ENCODE data around the gene CSAD.

Gene CSAD

DNA sequence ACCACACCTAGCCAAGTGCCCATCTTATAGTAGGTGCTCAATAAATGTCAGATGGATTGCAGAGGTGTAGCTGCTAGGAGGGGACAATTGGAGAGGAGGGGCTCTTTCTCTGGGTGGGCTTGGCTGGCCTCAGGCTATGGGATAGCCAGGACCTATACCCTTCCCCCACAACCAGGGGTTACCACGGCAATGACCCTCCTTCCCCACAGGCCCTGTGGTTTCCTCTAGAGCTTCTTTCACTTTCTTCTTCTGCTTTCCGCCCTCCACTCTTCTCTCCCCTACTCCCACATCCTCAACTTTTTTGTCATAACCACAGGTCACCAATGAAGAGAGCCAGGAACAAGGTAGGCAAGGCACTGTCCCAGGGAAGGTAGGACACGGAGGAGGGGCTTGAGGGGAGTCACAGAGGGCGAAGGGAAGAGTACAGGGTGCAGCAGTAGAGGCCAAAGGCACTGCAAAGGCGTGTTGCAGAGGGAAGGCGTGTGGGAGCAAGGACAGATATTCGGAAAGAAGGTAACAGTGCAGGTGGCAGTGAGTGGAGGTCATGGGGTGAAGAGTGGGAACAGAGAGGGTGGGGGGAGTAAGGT lies 28.2 kb upstream of the CSAD start:
- Histone ChIP-seq H3K4me1 (ENCODE audit: control insufficient read depth in 2 of 2, insufficient read depth in 1 of 2, low read depth in 1 of 2, low read length in 2 of 2) (peaks cover 4 to 5% of the 10 kb centered on the region in 2 donors), H3K4me3 (ENCODE audit: low read length in 2 of 2) (no peak overlapping the region), H3K36me3 (replicated peaks in 1 of 2; ENCODE audit: control insufficient read depth in 2 of 2, insufficient read depth in 2 of 2, low read length in 2 of 2) (no peaks in the 10 kb centered on the region), H2BK15ac (ENCODE audit: low read length) (no peak overlapping the region), H3K23ac (ENCODE audit: low read depth, low read length, poor library complexity) (no peak overlapping the region), H3K27ac (replicated peaks; ENCODE audit: low read length) (no peak overlapping the region), H3K4me2 (ENCODE audit: insufficient read depth, low read length, poor library complexity, severe bottlenecking) (no peak overlapping the region), H2AFZ (ENCODE audit: low read length) (no peak overlapping the region), H2BK120ac (ENCODE audit: low read depth, low read length) (no peak overlapping the region), H3K79me1 (ENCODE audit: low read depth, low read length) (no peaks in the 10 kb centered on the region), H3K18ac (ENCODE audit: low read length) (no peak overlapping the region), H4K8ac (ENCODE audit: low read depth, low read length) (no peak overlapping the region), H3K9ac (ENCODE audit: low read depth, low read length, poor library complexity) (no peak overlapping the region), H3K27me3 (ENCODE audit: control insufficient read depth in 3 of 3, insufficient read depth in 3 of 3, low read depth in 1 of 3, low read length in 3 of 3) (peaks cover 0 to 25% (median 0%) of the 10 kb centered on the region in 3 experiments), H4K91ac (ENCODE audit: low read depth, low read length, poor library complexity) (no peak overlapping the region), H2AK5ac (ENCODE audit: low read depth, low read length) (no peak overlapping the region), H2BK12ac (ENCODE audit: low read length) (no peak overlapping the region), H3K14ac (ENCODE audit: low read length) (no peak overlapping the region), H3K9me3 (replicated peaks in 1 of 2; ENCODE audit: control insufficient read depth in 2 of 2, insufficient read depth in 1 of 2, low read depth in 1 of 2, low read length in 2 of 2) (no peaks in the 10 kb centered on the region), H2BK5ac (ENCODE audit: low read length) (no peak overlapping the region), H3K4ac (ENCODE audit: low read length) (no peak overlapping the region)
- no peak for DNase-seq (ENCODE audit: low spot score)
- no CpG with 5 or more reads among the region's 7 CpGs for WGBS, 2 donors (ENCODE audit: extremely low coverage in 2 of 2, insufficient read length in 2 of 2, insufficient replicate concordance in 1 of 2)

DNA sequence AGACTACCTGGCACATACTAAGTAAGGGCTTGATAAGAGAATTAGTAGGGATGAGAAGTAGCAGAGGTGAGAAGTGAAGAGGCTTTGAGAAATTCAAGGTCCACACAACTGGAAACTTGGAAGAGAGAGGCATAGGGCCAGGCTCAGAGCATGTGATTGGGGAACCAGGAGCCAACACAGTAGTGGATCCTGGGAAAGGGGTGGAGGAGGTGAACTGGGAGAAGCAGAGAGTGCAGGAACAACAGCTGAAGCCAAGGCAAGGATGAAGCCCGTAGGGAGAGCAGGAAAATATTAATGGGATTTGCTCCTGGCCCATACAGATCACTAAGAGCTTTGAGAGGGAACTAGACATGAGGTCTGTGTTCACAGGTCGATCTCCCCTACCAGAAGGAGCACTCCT lies 27.7 kb upstream of the CSAD start:
- no peak overlapping the region for H3K27ac ChIP-seq (replicated peaks; ENCODE audit: low read length)

DNA sequence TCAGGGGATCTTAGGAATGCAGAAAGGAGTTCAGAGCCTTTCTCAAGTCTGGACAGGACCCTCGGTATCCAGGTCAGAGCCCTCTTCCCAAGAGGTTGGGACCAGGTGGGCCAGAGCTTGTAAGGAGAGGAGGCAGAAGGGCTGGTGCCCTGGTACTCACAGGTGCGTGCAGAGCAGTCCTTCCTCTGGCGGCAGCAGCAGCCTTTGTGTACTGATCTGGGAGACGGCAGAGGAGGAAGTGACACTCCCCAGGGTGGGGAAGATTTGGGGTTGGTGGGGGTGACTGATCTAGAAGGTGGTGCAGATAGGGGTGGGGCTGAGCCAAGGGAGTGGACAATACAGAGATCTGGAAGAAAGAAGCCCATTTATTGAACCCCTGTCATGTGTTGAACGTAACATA lies 26.3 kb upstream of the CSAD start, which contains the start of gene ITGB7:
TSS of gene ITGB7 (minus strand) at position 210 of the 400 bp plus-strand sequence. CDS start 6,808 bp downstream, outside the sequence.
- Histone ChIP-seq H3K4me2 (ENCODE audit: insufficient read depth, low read length, poor library complexity, severe bottlenecking) (no peak within 1 kb of the TSS), H2AK5ac (ENCODE audit: low read depth, low read length) (no peak within 1 kb of the TSS), H4K8ac (ENCODE audit: low read depth, low read length) (no peak within 1 kb of the TSS), H3K9me3 (replicated peaks in 1 of 2; ENCODE audit: control insufficient read depth in 2 of 2, insufficient read depth in 1 of 2, low read depth in 1 of 2, low read length in 2 of 2) (no peaks in the 10 kb centered on the region), H2BK5ac (ENCODE audit: low read length) (no peak within 1 kb of the TSS), H3K27ac (replicated peaks; ENCODE audit: low read length) (no peak within 1 kb of the TSS), H3K4ac (ENCODE audit: low read length) (no peak within 1 kb of the TSS), H3K4me3 (ENCODE audit: low read length in 2 of 2) (no peak within 1 kb of the TSS), H2AFZ (ENCODE audit: low read length) (peak within 1 kb of the TSS; percentile 63), H3K14ac (ENCODE audit: low read length) (no peak within 1 kb of the TSS), H4K91ac (ENCODE audit: low read depth, low read length, poor library complexity) (no peak within 1 kb of the TSS), H3K4me1 (ENCODE audit: control insufficient read depth in 2 of 2, insufficient read depth in 1 of 2, low read depth in 1 of 2, low read length in 2 of 2) (peaks cover 1 to 2% of the 10 kb centered on the region in 2 donors), H3K9ac (ENCODE audit: low read depth, low read length, poor library complexity) (no peak within 1 kb of the TSS), H3K18ac (ENCODE audit: low read length) (no peak within 1 kb of the TSS), H3K79me1 (ENCODE audit: low read depth, low read length) (no peaks in the 10 kb centered on the region), H3K27me3 (ENCODE audit: control insufficient read depth in 3 of 3, insufficient read depth in 3 of 3, low read depth in 1 of 3, low read length in 3 of 3) (peaks cover 0 to 25% (median 0%) of the 10 kb centered on the region in 3 experiments), H2BK15ac (ENCODE audit: low read length) (no peak within 1 kb of the TSS), H3K23ac (ENCODE audit: low read depth, low read length, poor library complexity) (no peak within 1 kb of the TSS), H2BK120ac (ENCODE audit: low read depth, low read length) (no peak within 1 kb of the TSS), H2BK12ac (ENCODE audit: low read length) (no peak within 1 kb of the TSS), H3K36me3 (replicated peaks in 1 of 2; ENCODE audit: control insufficient read depth in 2 of 2, insufficient read depth in 2 of 2, low read length in 2 of 2) (no peaks in the 10 kb centered on the region)
- DNase-seq (ENCODE audit: low spot score): no peak
- WGBS, 2 donors (ENCODE audit: extremely low coverage in 2 of 2, insufficient read length in 2 of 2, insufficient replicate concordance in 1 of 2): no CpG with 5 or more reads among the region's 5 CpGs

More for the DNA sequence above, 27.7 kb upstream of the CSAD start:
- H2BK120ac ChIP-seq (ENCODE audit: low read depth, low read length): no peak overlapping the region
- H3K9me3 ChIP-seq (replicated peaks in 1 of 2; ENCODE audit: control insufficient read depth in 2 of 2, insufficient read depth in 1 of 2, low read depth in 1 of 2, low read length in 2 of 2): no peaks in the 10 kb centered on the region
- no peaks in the 10 kb centered on the region for H3K79me1 ChIP-seq (ENCODE audit: low read depth, low read length)
- H3K4me1 ChIP-seq (ENCODE audit: control insufficient read depth in 2 of 2, insufficient read depth in 1 of 2, low read depth in 1 of 2, low read length in 2 of 2): peaks cover 2% of the 10 kb centered on the region in 2 donors
- H4K91ac ChIP-seq (ENCODE audit: low read depth, low read length, poor library complexity): no peak overlapping the region
- H4K8ac ChIP-seq (ENCODE audit: low read depth, low read length): no peak overlapping the region
- no peak overlapping the region for H3K4ac ChIP-seq (ENCODE audit: low read length)
- H3K14ac ChIP-seq (ENCODE audit: low read length): no peak overlapping the region
- H2BK15ac ChIP-seq (ENCODE audit: low read length): no peak overlapping the region
- no peak overlapping the region for H3K4me2 ChIP-seq (ENCODE audit: insufficient read depth, low read length, poor library complexity, severe bottlenecking)
- no peak overlapping the region for H2AK5ac ChIP-seq (ENCODE audit: low read depth, low read length)
- H3K4me3 ChIP-seq (ENCODE audit: low read length in 2 of 2): no peak overlapping the region
- H3K18ac ChIP-seq (ENCODE audit: low read length): no peak overlapping the region
- no peak overlapping the region for H3K9ac ChIP-seq (ENCODE audit: low read depth, low read length, poor library complexity)
- DNase-seq (ENCODE audit: low spot score): no peak
- peaks cover 0 to 25% (median 0%) of the 10 kb centered on the region in 3 experiments for H3K27me3 ChIP-seq (ENCODE audit: control insufficient read depth in 3 of 3, insufficient read depth in 3 of 3, low read depth in 1 of 3, low read length in 3 of 3)
- no CpG with 5 or more reads among the region's 2 CpGs for WGBS, 2 donors (ENCODE audit: extremely low coverage in 2 of 2, insufficient read length in 2 of 2, insufficient replicate concordance in 1 of 2)
- H2BK12ac ChIP-seq (ENCODE audit: low read length): no peak overlapping the region
- no peaks in the 10 kb centered on the region for H3K36me3 ChIP-seq (replicated peaks in 1 of 2; ENCODE audit: control insufficient read depth in 2 of 2, insufficient read depth in 2 of 2, low read length in 2 of 2)
- H3K23ac ChIP-seq (ENCODE audit: low read depth, low read length, poor library complexity): no peak overlapping the region
- H2BK5ac ChIP-seq (ENCODE audit: low read length): no peak overlapping the region
- no peak overlapping the region for H2AFZ ChIP-seq (ENCODE audit: low read length)

DNA sequence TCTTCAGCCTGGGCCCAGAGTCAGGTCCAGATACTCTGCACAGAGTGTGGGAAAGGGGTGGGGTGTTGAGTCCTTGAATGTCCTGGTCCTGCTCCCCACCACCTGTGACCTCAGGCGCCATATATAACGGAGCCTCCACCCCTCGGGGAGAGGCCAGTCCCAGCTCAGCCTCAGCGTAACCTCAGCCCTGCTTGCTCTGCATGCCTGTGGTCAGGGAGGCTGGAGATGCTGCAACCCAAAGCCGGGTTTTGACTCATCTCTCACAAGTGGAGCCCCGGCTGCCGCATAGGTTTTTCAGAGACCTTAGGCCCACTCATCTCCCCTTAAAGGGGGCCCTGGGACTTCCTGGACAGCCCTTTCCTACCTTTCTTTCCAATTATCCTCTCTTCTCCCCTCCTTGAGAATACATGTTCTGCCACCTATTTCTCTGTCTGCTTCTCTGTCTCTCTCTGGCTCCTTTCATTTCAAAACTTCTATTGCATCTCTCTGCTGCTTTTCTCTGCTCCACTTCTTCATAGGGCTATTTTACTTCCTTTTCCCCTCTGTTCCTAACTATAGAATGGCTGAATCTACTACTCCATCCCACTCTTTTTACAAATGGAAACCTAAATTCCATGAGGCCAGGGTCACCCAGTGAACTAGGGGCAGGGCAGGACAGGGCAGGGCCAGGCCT lies 25.2 kb upstream of the CSAD start:
- no peak overlapping the region for H4K8ac ChIP-seq (ENCODE audit: low read depth, low read length)
- H3K4me2 ChIP-seq (ENCODE audit: insufficient read depth, low read length, poor library complexity, severe bottlenecking): no peak overlapping the region
- no peaks in the 10 kb centered on the region for H3K9me3 ChIP-seq (replicated peaks in 1 of 2; ENCODE audit: control insufficient read depth in 2 of 2, insufficient read depth in 1 of 2, low read depth in 1 of 2, low read length in 2 of 2)
- H3K4me1 ChIP-seq (ENCODE audit: control insufficient read depth in 2 of 2, insufficient read depth in 1 of 2, low read depth in 1 of 2, low read length in 2 of 2): peaks cover 2 to 10% of the 10 kb centered on the region in 2 donors
- DNase-seq (ENCODE audit: low spot score): no peak
- no peak overlapping the region for H4K91ac ChIP-seq (ENCODE audit: low read depth, low read length, poor library complexity)
- H2AFZ ChIP-seq (ENCODE audit: low read length): peak overlapping the region; percentile 63
- H3K23ac ChIP-seq (ENCODE audit: low read depth, low read length, poor library complexity): no peak overlapping the region
- no peak overlapping the region for H3K9ac ChIP-seq (ENCODE audit: low read depth, low read length, poor library complexity)
- H2AK5ac ChIP-seq (ENCODE audit: low read depth, low read length): peak overlapping the region; percentile 6
- H2BK15ac ChIP-seq (ENCODE audit: low read length): no peak overlapping the region
- WGBS, 2 donors (ENCODE audit: extremely low coverage in 2 of 2, insufficient read length in 2 of 2, insufficient replicate concordance in 1 of 2): no CpG with 5 or more reads among the region's 7 CpGs
- no peak overlapping the region for H3K4ac ChIP-seq (ENCODE audit: low read length)
- no peak overlapping the region for H3K14ac ChIP-seq (ENCODE audit: low read length)
- no peaks in the 10 kb centered on the region for H3K36me3 ChIP-seq (replicated peaks in 1 of 2; ENCODE audit: control insufficient read depth in 2 of 2, insufficient read depth in 2 of 2, low read length in 2 of 2)
- H3K18ac ChIP-seq (ENCODE audit: low read length): no peak overlapping the region
- H2BK12ac ChIP-seq (ENCODE audit: low read length): no peak overlapping the region
- no peak overlapping the region for H3K4me3 ChIP-seq (ENCODE audit: low read length in 2 of 2)
- no peak overlapping the region for H2BK5ac ChIP-seq (ENCODE audit: low read length)
- no peaks in the 10 kb centered on the region for H3K79me1 ChIP-seq (ENCODE audit: low read depth, low read length)
- H2BK120ac ChIP-seq (ENCODE audit: low read depth, low read length): no peak overlapping the region
- no peak overlapping the region for H3K27ac ChIP-seq (replicated peaks; ENCODE audit: low read length)
- peaks cover 0 to 25% (median 0%) of the 10 kb centered on the region in 3 experiments for H3K27me3 ChIP-seq (ENCODE audit: control insufficient read depth in 3 of 3, insufficient read depth in 3 of 3, low read depth in 1 of 3, low read length in 3 of 3)
